GM19467 (cell line): ENCODE data around the gene CARF.
"Not testable (repeated sequence)": the region's sequence is repeated elsewhere in the genome, so short reads cannot be mapped to it uniquely, and the experiment has no call there.

Experiments used
- ATAC-seq: cut with Tn5 transposase; IDR thresholded peaks from one replicate; pipeline ENCODE4 v1.9.1; 2021; ENCODE audit warnings: mild to moderate bottlenecking, moderate library complexity; ENCODE audit not compliant: unreplicated experiment

Gene CARF

GRCh38 chr2:202911512-202912341, at the start of gene CARF, which contains the start of gene WDR12:
CARF (plus strand) TSS chr2:202912275; CDS start chr2:202941903, 29,628 bp downstream.
WDR12 (minus strand) TSS chr2:202911673; CDS start chr2:202911476, 197 bp downstream.
- ATAC-seq: peak; percentile 71

GRCh38 chr2:202870431-202871299, 41.4 kb upstream of the CARF start:
- ATAC-seq: peak; percentile 58

- ATAC-seq: peak; percentile 57
Measured at GRCh38 chr2:202871300-202872141, 40.6 kb upstream of the CARF start, which contains the start of gene ICA1L. ICA1L (minus strand) TSS chr2:202871766; CDS start chr2:202829009, 42,757 bp downstream.

- no peak for ATAC-seq
Measured at GRCh38 chr2:202877699-202878098, 34.4 kb upstream of the CARF start.

GRCh38 chr2:202881570-202881969, 30.5 kb upstream of the CARF start:
- ATAC-seq: no peak

- ATAC-seq: no peak
Measured at GRCh38 chr2:202883987-202884675, 27.9 kb upstream of the CARF start.

GRCh38 chr2:202885190-202885589, 26.9 kb upstream of the CARF start:
- ATAC-seq: no peak

GRCh38 chr2:202905507-202905906, 6.6 kb upstream of the CARF start:
- not testable (repeated sequence) for ATAC-seq

- ATAC-seq: no peak
Measured at GRCh38 chr2:202908186-202908585, 3.9 kb upstream of the CARF start.

- no peak for ATAC-seq
Measured at GRCh38 chr2:202909394-202910192, 2.5 kb upstream of the CARF start.

GRCh38 chr2:202910250-202910649, 1.8 kb upstream of the CARF start:
- not testable (repeated sequence) for ATAC-seq

GRCh38 chr2:202910698-202911097, 1.4 kb upstream of the CARF start:
- no peak for ATAC-seq

GRCh38 chr2:202911203-202911511, 918 bp upstream of the CARF start:
- peak; percentile 5 for ATAC-seq

- peak; percentile 41 for ATAC-seq
Measured at GRCh38 chr2:202912342-202913201, 497 bp downstream of the CARF start.

- ATAC-seq: no peak
Measured at GRCh38 chr2:202918860-202919259, 6.8 kb downstream of the CARF start.

- no peak for ATAC-seq
Measured at GRCh38 chr2:202932425-202933138, 20.5 kb downstream of the CARF start.

GRCh38 chr2:202933139-202933510, 21.1 kb downstream of the CARF start:
- no peak for ATAC-seq

- ATAC-seq: no peak
Measured at GRCh38 chr2:202933958-202934357, 21.9 kb downstream of the CARF start.
